ENCODE results near the gene RPS24. TPM values are rescaled to one million over a fixed set of nuclear protein-coding genes. Genes with fewer than 3 reads are reported as not detected.
"Not testable (repeated sequence)": the region's sequence is repeated elsewhere in the genome, so short reads cannot be mapped to it uniquely, and the experiment has no call there.

Gene RPS24
- total RNA-seq, 1 donor from 2014 or later: 1,458 TPM

- DNase-seq (ENCODE audit: low spot score): no peak
- no peaks in the 10 kb centered on the region for H3K9me3 Mint-ChIP-seq (ENCODE audit: unreplicated experiment)
- peaks cover 4% of the 10 kb centered on the region for H3K4me1 Mint-ChIP-seq (ENCODE audit: unreplicated experiment)
- peaks cover 22% of the 10 kb centered on the region for H3K36me3 Mint-ChIP-seq (ENCODE audit: low read depth, unreplicated experiment)
- no peak overlapping the region for H3K27ac Mint-ChIP-seq (ENCODE audit: unreplicated experiment)
- TF ChIP-seq CTCF (IDR thresholded peaks at IDR 0.05; ENCODE audit: unreplicated experiment): no peak
- no peak overlapping the region for H3K4me3 Mint-ChIP-seq (ENCODE audit: unreplicated experiment)
- peaks cover 2% of the 10 kb centered on the region for H3K27me3 Mint-ChIP-seq (ENCODE audit: unreplicated experiment)
Measured at GRCh38 chr10:77993620-77994019, 40.0 kb upstream of the RPS24 start.

- H3K36me3 Mint-ChIP-seq (ENCODE audit: low read depth, unreplicated experiment): peaks cover 38% of the 10 kb centered on the region
- DNase-seq (ENCODE audit: low spot score); H3K27me3 Mint-ChIP-seq (ENCODE audit: unreplicated experiment); H3K27ac Mint-ChIP-seq (ENCODE audit: unreplicated experiment); H3K4me1 Mint-ChIP-seq (ENCODE audit: unreplicated experiment); H3K9me3 Mint-ChIP-seq (ENCODE audit: unreplicated experiment); H3K4me3 Mint-ChIP-seq (ENCODE audit: unreplicated experiment): not testable (repeated sequence)
Measured at GRCh38 chr10:77998780-77999179, 34.9 kb upstream of the RPS24 start.

GRCh38 chr10:78000206-78000605, 33.5 kb upstream of the RPS24 start:
- no peaks in the 10 kb centered on the region for H3K9me3 Mint-ChIP-seq (ENCODE audit: unreplicated experiment)
- H3K4me3 Mint-ChIP-seq (ENCODE audit: unreplicated experiment): no peak overlapping the region
- no peak for DNase-seq (ENCODE audit: low spot score)
- TF ChIP-seq CTCF (IDR thresholded peaks at IDR 0.05; ENCODE audit: unreplicated experiment): no peak
- peaks cover 6% of the 10 kb centered on the region for H3K27me3 Mint-ChIP-seq (ENCODE audit: unreplicated experiment)
- H3K4me1 Mint-ChIP-seq (ENCODE audit: unreplicated experiment): peaks cover 4% of the 10 kb centered on the region
- H3K36me3 Mint-ChIP-seq (ENCODE audit: low read depth, unreplicated experiment): peaks cover 46% of the 10 kb centered on the region
- H3K27ac Mint-ChIP-seq (ENCODE audit: unreplicated experiment): no peak overlapping the region

- DNase-seq (ENCODE audit: low spot score): no peak
- Mint-ChIP-seq H3K27me3 (ENCODE audit: unreplicated experiment) (peaks cover 6% of the 10 kb centered on the region), H3K9me3 (ENCODE audit: unreplicated experiment) (no peaks in the 10 kb centered on the region), H3K36me3 (ENCODE audit: low read depth, unreplicated experiment) (peaks cover 51% of the 10 kb centered on the region), H3K4me3 (ENCODE audit: unreplicated experiment) (no peak overlapping the region), H3K4me1 (ENCODE audit: unreplicated experiment) (peaks cover 4% of the 10 kb centered on the region), H3K27ac (ENCODE audit: unreplicated experiment) (no peak overlapping the region)
- TF ChIP-seq CTCF (IDR thresholded peaks at IDR 0.05; ENCODE audit: unreplicated experiment): no peak
Measured at GRCh38 chr10:78000956-78001472, 32.6 kb upstream of the RPS24 start.

GRCh38 chr10:78002541-78003288, 30.9 kb upstream of the RPS24 start:
- Mint-ChIP-seq H3K36me3 (ENCODE audit: low read depth, unreplicated experiment) (peaks cover 59% of the 10 kb centered on the region), H3K27me3 (ENCODE audit: unreplicated experiment) (peaks cover 6% of the 10 kb centered on the region)

More at GRCh38 chr10:78002541-78003288, 30.9 kb upstream of the RPS24 start:
- H3K9me3 Mint-ChIP-seq (ENCODE audit: unreplicated experiment): no peaks in the 10 kb centered on the region
- DNase-seq (ENCODE audit: low spot score): no peak
- TF ChIP-seq CTCF (IDR thresholded peaks at IDR 0.05; ENCODE audit: unreplicated experiment): no peak
- H3K4me1 Mint-ChIP-seq (ENCODE audit: unreplicated experiment): no peaks in the 10 kb centered on the region
- H3K4me3 Mint-ChIP-seq (ENCODE audit: unreplicated experiment): no peak overlapping the region
- H3K27ac Mint-ChIP-seq (ENCODE audit: unreplicated experiment): no peak overlapping the region
